NCI-H526 treated with DMSO at 0.1 percent for 48 hours (cell line): ENCODE results near the gene STK4.
A peak's percentile ranks its signal among the peaks of the same experiment; 100 is the strongest.

Experiments used
- DNase-seq: peaks from one replicate; lab custom pipeline; 2025; lab: John Stamatoyannopoulos, UW

STK4 gene

DNA sequence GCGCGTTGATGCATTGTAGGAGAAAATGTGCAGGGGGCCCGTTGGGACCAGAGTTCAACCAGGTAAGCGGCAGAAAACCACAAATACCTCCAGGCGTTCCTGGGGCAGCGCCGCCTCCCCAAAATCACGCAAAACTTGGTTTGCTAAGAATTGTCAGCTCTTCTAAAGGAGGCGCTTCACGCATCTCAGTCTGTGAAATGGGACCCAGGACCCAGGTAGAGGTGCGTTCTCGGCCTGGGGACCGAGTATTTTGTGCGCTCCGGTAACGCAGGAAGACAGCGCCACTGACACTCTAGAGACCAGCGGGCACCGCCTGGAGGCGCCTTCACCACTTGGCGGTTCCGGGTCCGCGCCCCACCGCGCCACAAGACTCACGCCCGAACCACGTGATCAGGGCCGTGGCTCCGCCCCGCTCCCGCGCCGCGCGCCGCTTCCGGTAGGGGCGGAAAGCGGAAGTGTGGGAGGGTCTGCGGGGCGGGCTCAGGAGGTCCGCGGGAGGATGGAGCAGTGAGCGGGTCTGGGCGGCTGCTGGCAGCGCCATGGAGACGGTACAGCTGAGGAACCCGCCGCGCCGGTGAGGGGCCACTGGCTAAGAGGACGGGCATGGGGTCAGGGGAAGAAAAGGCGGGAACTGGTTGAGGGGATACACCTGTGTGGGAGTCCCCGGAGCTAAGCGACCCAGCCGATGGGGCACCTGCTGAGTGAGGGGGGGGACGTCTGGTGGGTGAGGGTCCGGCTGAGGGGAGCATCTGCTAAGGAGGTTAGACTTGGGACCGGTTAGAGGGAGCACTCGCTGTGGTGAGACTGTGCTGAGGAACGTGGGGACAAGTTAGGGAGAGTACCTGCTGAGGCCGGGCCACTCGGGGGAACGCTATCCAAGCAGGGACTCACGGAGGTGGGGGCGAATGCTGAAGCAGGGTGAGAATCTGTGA lies at the start of gene STK4:
STK4 (plus strand) TSS at position 483 of the 932 bp plus-strand sequence; CDS start at position 540, 57 bp downstream.
- peak; percentile 89 for DNase-seq

DNA sequence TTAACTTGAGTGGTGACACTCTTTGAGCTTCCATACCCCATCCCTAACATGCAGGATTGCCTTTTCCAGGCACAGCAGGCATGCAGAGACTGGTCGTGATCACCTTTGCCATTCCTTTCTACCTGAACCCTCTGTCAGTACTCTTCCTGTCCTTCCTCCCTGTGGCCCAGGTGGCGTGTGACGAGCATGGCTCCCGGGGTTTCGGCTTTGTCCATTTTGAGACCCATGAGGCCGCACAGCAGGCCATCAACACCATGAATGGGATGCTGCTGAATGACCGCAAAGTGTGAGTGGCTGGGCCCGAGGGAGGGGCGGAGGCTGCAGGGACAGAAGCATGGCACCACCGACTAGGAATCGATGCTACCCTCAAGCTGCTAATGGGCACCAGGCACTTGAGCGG lies 49.7 kb upstream of the STK4 start:
- DNase-seq, result no peak

DNA sequence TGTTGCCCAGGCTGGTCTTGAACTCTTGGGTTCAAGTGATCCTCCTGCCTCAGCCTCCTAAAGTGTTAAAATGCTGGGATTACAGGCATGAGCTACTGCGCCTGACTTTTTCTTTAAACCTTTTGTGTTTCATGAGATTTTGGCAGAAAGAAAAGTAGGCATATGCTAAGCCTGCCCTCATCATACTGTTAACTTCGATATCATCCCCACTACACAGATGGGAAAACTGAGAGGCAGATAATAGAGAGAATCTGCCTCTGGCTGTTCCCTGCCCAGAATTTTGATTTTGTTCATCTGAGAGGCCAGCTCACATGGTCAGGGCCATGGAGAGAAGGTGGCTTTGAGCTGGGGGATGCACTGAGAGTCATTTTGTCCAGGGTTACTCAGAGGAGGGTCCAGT lies 48.9 kb upstream of the STK4 start:
- no peak for DNase-seq

DNA sequence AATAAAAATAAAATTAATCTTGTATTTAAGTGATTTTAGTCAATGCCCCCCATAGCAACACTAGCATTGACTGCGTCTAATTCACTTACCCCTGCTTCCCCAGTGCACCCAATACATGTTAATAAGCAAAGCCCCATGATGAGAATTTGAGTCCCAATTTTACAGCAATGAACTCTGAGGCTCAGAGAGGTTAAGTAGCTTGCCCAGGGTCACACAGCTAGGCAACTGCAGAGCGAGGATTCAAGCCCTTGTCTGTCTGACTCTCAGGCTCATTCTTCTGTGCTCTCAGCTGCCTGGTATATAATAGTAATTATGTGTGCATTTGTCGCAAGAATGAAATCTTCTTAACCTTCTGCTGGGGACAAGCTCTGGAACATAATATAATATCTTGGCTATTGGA lies 48.0 kb upstream of the STK4 start:
- DNase-seq, result no peak

DNA sequence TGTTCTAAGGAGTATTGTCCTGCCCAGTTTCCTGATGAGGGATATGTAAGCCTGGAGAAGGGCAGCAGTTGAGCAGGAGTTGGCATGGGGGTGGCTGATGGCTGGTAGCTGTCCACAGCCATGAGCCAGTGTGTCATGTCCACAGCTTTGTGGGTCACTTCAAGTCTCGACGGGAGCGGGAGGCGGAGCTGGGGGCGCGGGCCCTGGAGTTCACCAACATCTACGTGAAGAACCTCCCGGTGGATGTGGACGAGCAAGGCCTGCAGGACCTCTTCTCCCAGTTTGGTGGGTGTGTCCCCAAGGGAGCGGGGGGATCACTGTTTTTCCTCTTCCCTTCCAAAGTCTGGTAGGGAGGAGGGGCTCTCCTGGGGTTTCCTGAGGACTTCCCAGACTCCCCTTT lies 47.6 kb upstream of the STK4 start:
- DNase-seq, result no peak

DNA sequence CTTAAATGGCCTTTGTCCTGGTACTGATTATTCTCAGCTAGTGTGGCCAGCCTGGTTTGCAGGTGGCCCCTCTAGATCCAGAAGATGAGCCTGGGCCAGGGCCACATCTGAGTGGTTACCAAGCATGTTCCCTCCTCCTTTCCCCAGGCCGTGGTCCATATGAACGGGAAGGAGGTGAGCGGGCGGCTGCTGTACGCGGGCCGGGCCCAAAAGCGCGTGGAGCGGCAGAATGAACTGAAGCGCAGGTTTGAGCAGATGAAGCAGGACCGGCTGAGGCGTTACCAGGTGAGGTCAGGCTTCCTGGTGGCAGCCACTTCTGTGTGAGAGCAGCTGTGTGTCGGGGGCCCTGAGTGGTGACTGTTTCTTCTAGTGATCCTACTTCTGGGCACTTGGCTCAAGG lies 44.9 kb upstream of the STK4 start:
- DNase-seq, result no peak

DNA sequence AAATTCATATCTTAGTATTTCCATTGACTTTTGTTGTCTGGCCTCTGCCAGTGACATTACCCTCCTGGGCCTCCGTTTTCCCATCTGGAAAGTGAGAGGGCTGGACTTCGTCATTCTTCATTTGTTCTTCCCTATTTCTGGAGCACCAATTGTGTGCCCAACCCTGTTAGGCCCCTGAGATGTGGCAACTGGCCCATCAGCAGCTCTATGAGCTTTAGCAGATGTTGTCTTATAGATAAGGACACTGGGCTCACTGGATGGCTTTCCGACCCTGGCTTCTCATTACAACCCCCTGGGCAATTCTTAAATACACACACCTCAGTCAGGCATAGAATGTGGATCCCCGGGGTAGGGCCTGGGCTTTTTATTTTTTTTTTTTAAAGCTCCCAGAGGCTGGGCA lies 41.8 kb upstream of the STK4 start:
- no peak for DNase-seq

DNA sequence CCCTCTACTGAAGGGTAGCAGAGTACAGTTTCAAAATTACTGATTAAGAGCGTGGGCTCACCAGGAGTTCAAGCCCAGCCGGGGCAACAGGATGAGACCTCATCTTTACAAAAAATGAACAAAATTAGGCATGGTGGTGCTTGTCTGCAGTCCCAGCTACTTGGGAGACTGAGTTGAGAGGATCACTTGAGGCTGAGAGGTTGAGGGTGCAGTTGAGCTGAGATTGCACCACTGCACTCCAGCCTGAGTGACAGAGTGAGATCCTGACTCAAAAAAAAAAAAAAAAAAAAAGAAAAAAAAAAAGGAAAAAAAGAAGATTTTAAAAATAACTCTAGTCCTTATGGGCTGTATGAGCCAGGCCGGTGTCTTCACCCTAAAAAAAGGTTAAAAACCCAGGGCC lies 37.7 kb upstream of the STK4 start:
- DNase-seq, result no peak

DNA sequence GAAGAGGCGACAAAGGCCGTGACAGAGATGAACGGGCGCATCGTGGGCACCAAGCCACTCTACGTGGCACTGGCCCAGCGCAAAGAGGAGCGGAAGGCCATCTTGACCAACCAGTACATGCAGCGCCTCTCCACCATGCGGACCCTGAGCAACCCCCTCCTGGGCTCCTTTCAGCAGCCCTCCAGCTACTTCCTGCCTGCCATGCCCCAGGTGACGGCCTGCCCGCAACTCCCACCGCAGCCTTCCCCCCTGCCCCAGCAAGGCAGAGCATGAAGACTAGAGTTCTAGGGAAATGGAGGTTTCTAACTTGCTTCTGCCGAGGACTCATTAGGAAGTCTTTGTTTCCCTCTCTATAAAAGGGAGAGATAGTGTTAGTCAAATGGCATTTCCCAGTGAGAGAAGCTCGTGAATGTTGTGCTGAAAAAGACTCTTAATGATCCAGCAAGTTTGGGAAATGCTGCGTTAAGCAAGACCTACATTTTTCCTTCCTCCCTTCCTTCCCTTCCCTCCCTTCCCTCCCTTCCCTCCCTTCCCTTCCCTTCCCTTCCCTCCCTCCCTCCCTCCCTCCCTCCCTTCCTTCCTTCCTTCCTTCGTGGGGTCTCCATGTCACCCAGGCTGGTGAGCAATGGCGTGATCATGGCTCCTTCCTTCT lies 35.7 kb upstream of the STK4 start:
- DNase-seq, result no peak

DNA sequence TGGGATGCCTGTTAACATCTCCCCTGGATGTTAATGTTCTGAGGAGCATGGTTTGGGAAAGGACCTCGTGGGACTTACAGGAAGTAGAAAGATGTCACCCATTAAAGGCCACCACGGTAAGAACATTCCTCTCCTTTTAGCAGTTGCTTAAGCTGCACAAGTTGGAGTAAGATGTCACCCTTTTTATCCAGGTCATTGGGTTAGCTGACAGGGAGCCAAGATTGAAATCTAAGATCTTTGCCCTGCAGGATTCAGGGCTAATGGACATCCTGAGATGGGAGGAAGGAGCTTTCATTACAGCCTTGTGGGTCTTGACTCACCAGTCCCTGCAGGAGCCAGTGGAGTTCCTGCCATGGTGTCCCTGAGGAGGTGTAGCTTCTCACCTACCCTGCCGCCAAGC lies 34.4 kb upstream of the STK4 start:
- DNase-seq, result no peak

DNA sequence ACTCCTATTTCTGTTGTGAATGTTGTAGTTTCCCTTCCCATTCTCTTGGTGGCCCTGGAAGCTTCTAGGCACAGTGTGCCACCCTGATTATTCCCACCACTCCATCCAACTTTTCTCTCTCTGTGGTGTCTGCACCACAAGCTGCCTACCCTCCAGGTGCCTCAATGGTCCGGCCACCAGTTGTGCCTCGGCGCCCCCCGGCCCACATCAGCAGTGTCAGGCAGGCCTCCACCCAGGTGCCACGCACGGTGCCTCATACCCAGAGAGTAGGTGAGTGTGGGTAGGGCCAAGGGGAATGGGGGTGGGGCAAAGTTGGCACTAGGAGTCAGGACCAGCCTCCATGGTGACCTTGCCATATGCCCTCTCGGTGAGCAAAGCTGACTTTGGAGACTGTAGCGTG lies 33.4 kb upstream of the STK4 start:
- no peak for DNase-seq

DNA sequence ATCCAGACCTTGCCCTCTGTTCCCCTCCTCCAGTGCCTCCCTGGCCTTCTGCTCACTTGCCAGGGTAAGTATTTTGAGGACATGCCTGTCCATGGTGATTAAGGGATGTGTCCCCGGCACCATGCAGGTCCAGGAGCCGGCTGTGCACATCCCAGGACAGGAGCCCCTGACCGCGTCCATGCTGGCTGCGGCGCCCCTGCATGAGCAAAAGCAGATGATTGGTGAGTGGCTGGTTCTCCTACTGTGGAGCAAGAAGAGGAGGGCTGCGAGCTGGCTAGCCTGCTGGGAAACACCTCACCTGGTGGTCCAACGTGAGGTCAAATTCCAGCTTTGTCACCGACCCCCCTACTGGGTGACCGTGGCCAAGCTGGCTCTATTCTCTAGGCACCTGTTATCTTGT lies 29.8 kb upstream of the STK4 start:
- no peak for DNase-seq

DNA sequence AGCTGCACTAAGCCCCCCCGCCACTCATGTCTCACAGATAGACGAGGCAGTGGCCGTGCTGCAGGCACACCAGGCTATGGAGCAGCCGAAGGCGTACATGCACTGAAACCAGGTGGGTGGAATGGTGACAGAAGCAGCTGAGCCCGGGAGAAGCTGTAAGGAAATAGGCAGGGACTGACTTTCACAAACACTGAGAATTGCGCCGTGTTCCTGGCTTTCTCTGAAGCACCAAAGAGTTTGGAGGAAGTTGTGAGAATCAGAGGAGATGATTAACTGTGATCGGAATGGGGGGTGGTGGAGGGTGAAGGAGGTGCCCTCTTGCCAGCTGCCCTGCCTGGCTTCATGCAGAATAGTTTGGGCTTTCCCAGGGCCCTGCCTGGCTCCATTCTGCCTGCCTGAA lies 27.7 kb upstream of the STK4 start:
- no peak for DNase-seq

DNA sequence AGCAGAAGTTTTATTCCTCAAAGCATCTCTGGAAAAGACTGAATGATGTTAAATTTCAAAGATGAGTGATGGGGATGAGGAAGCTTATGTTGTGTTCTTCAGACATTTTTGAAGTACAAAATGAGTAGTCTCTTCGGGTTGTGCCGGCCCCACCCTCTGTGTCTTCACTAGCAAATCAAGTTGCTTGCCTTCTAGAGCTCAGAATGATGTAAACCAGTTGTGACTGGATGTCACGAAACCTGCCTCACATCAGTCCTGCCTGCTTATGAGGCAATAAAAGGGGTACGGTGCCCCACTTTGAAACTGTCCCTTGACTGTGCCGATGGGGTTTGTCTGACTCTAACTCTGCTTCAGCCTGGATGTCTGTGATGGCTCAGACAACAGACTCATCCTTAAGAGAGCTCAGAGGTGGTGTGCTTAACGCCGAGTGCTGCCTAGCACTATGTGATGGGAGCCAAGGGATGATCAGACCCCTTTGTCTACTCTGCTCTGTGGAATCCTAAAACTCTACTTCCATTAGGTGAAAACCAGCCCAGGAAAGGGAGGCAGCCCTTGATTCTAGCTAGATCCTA lies 25.1 kb upstream of the STK4 start:
- no peak for DNase-seq

DNA sequence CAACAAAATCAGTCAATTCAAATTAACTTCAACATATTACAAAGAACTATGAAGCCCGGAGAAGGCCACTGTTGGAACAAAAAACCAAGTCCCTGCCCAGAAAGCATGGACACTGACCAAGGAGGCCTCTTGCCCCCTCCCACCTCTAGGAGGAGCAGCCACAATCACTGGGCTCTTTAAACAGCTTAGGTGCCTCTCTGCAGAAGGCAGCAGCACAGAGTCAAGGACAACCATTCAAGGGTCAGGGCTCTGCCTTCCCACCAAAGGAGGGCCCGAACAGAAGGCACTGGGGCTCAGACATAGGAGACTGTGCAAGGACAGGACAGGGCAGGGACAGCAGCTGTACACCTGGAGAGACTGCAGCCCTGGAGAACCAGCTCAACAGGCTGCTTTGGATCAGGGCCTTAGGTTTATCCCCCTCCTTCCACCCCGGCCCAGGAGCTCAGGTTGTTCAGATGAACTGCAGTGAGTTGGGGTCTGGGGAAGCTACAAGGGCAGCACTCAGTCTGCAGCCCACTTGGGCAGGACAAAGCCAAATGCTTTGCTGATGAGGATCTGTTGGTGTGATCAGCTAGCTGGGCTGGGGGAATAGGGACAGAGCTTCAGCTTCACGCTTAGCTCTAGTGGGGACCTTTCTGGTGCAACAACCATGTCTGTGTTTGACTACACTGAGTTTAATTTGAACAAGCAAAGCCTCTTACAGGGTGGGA lies 23.9 kb upstream of the STK4 start:
- DNase-seq, result no peak

DNA sequence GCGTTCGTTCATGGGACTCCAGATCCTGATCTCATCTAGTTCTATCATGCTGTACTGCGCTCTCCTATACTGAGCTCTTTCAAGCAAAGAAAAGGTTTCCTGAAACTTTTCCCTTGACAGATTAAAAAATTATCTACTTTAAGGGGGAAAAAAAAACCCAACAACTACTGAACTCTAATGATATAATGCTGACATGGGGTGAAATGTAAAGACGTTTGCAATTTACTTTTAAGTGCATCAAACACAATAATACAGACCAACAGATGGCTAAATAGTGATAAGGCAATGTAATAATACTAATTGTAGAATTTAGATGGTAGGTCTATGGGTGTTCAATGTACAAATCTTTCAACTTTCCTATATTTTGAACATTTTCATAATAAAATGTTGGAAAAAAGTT lies 22.5 kb upstream of the STK4 start:
- DNase-seq, result no peak

DNA sequence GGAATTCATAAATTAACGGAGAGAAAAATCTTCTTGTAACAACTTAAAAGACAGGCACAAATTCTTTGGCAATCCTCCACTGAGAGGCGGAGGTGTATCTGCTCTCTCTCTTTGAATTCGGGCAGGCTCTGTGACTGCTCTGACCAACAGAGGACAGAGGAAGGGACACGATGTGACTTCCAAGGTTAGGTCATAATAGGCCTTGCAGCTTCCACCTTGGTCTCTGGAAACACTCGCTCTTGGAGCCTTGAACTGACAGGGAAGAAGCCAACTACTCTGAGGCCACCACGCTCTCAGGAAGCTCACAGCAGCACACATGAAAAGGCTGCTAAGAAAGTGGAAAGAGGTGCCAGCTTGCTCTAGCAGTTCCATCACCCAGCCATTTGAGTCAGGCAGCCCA lies 21.1 kb upstream of the STK4 start:
- DNase-seq, result no peak

DNA sequence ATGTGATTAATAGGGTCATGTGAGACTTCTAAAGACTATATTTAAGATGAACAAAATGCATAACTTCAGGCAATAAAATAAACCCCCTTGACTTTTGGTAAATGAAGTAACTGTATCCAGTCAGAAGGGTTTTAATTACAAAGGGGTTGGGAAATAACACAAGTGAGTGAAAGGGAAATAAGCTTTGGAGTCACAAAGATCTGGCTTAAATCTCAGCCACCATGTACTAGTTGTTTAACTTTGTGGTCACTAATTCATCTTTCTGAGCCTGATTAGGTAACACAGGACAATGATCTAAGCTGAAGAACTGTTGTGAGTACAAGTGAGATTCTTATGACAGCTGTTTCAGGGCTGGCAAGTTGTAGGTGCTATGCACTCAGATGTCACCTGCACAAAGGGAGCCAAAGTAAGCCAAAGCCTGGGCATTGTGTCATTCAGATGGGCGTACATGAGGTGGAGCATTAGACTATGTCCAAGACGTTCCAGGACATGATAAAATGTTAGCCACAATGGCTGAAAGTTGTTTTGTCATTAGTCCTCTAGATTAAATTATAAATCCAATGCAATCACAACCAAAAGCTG lies 19.9 kb upstream of the STK4 start:
- no peak for DNase-seq

DNA sequence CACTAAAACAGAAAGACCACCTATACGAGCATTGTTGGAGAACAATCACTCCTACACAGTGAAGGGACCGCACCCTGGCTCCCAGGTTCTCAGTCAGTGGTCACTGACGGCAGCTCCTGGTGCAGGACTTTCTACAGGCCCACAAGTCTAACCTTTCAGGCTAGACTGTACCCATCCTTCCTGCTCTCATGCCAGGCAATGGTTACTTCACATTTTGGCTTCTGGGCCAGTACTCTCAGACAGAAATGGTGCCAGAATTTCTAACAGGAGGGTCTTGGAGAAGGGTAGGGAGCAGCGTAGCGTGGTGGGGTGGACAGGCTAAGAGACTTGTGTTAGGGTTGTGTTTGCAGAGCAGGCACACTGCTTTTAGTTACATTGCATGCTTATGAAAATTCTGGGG lies 18.2 kb upstream of the STK4 start:
- no peak for DNase-seq

DNA sequence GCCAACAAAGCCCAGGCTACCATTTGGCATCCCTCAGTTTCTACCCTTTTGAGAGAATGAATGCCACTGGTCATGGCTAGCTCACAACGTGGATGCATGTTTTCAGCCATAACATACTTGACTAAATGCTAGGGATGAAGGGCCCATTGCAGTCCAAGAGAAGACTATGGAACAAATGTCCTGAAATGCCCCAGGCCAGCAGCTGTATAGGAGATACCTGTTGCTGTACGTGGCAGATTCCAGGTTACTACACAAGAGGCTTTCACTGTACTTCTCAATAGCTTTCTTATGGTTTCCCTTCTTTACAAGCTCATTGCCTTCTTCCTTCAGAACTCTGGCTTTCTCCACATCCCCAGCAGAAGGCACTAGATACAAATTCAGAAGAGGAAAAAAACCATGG lies 17.8 kb upstream of the STK4 start:
- DNase-seq, result no peak

DNA sequence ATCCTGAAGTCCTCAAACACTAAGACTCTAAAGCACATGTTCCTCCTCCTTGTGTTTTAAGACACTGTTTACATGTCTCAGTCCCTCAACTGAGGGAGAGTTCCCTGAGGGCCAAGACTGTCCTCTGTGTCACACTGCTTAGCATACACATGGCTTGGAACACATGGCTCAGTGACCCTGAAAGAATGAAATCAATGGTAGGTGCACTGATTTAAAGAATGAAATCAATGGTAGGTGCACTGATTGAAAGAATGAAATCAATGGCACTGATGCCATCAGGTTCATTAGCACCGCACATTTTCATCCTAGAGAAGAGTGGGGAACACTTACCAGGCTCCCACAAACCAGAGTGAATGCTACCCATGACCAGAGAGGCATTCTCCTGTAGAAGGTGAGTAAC lies 15.9 kb upstream of the STK4 start:
- no peak for DNase-seq

DNA sequence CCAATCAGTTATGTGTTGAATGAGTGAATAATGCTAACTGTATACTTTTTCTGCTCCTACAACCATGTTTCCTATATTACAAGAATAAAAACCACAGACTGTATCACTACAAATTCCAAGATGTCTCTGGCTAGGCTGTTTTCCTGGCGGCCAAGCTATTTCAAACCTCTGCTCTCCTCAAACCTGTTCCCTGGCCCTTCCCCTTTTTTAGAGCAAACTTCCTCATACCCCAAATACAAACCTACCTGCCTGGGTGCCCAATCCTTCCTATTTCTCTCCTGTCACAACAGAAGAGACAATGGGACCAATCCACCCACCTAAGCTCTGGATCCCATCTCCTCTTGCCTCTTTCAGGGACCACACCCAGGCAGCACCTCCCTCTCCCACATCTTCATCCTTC lies 13.6 kb upstream of the STK4 start:
- no peak for DNase-seq
